HL-60 (cell line): ENCODE data around the gene MILR1.

Experiments used
- GABPA ChIP-seq: IDR thresholded peaks from 2 replicates; pipeline ENCODE4 v1.6.1; 2012; ENCODE audit warnings: low read depth
- POLR2AphosphoS5 ChIP-seq: IDR thresholded peaks from 2 replicates; pipeline ENCODE4 v1.6.1; 2012; ENCODE audit warnings: low read depth
- SPI1 ChIP-seq: IDR thresholded peaks from 2 replicates; pipeline ENCODE4 v1.6.1; 2012; ENCODE audit warnings: low read depth, mild to moderate bottlenecking, borderline replicate concordance
- TF ChIP-seq, protein P1 (sequence below): IDR thresholded peaks from one replicate; pipeline ENCODE4 v1.5.1; 2011; ENCODE audit warnings: low read length, control low read depth, inconsistent platforms; ENCODE audit not compliant: insufficient read depth
- TF ChIP-seq, protein P2 (sequence below): IDR thresholded peaks from 2 replicates; pipeline ENCODE4 v1.6.1; 2012; ENCODE audit warnings: low read depth; ENCODE audit not compliant: insufficient replicate concordance

DNA sequence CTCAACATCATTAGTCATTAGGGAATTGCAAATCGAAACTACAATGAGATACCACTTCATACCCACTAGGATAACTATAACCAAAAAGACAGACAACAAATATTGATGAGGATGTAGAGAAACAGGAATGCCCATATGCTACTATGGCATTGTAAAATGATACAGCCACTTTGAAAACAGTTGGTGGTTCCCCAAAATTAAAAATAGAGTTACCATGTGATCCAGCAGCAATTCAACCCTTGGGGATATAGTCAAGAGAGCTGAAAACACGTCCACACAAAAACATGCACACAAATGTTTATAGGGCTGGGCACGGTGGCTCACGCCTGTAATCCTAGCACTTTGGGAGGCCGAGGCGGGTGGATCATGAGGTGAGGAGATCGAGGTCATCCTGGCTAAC, 48.3 kb upstream of the MILR1 start:
- TF ChIP-seq, protein P1, sequence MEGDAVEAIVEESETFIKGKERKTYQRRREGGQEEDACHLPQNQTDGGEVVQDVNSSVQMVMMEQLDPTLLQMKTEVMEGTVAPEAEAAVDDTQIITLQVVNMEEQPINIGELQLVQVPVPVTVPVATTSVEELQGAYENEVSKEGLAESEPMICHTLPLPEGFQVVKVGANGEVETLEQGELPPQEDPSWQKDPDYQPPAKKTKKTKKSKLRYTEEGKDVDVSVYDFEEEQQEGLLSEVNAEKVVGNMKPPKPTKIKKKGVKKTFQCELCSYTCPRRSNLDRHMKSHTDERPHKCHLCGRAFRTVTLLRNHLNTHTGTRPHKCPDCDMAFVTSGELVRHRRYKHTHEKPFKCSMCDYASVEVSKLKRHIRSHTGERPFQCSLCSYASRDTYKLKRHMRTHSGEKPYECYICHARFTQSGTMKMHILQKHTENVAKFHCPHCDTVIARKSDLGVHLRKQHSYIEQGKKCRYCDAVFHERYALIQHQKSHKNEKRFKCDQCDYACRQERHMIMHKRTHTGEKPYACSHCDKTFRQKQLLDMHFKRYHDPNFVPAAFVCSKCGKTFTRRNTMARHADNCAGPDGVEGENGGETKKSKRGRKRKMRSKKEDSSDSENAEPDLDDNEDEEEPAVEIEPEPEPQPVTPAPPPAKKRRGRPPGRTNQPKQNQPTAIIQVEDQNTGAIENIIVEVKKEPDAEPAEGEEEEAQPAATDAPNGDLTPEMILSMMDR: no peak
- TF ChIP-seq GABPA (no peak), POLR2AphosphoS5 (no peak), SPI1 (no peak)
- TF ChIP-seq, protein P2, sequence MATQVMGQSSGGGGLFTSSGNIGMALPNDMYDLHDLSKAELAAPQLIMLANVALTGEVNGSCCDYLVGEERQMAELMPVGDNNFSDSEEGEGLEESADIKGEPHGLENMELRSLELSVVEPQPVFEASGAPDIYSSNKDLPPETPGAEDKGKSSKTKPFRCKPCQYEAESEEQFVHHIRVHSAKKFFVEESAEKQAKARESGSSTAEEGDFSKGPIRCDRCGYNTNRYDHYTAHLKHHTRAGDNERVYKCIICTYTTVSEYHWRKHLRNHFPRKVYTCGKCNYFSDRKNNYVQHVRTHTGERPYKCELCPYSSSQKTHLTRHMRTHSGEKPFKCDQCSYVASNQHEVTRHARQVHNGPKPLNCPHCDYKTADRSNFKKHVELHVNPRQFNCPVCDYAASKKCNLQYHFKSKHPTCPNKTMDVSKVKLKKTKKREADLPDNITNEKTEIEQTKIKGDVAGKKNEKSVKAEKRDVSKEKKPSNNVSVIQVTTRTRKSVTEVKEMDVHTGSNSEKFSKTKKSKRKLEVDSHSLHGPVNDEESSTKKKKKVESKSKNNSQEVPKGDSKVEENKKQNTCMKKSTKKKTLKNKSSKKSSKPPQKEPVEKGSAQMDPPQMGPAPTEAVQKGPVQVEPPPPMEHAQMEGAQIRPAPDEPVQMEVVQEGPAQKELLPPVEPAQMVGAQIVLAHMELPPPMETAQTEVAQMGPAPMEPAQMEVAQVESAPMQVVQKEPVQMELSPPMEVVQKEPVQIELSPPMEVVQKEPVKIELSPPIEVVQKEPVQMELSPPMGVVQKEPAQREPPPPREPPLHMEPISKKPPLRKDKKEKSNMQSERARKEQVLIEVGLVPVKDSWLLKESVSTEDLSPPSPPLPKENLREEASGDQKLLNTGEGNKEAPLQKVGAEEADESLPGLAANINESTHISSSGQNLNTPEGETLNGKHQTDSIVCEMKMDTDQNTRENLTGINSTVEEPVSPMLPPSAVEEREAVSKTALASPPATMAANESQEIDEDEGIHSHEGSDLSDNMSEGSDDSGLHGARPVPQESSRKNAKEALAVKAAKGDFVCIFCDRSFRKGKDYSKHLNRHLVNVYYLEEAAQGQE: no peak
